GM13977 (cell line): ENCODE data around the gene DGKD.
A peak's percentile ranks its signal among the peaks of the same experiment; 100 is the strongest.

Experiments used
- DNase-seq: peaks from one replicate; pipeline ENCODE4 v3.0.0; 2012; ENCODE audit warnings: low spot score
- CTCF ChIP-seq: IDR thresholded peaks from 2 replicates; pipeline ENCODE4 v1.5.1; 2012; ENCODE audit warnings: mild to moderate bottlenecking, control low read depth; ENCODE audit not compliant: insufficient read depth; ENCODE audit errors: extremely low read depth, missing control alignments
- in situ Hi-C: fragments of 300-500 bp; cut with MboI; formaldehyde crosslinking; loops from one replicate; pipeline ENCODE4 v1.12.0; 2022; ENCODE audit warnings: low sequenced_read_pairs, low pct_unique_long_range_greater_than_20kb, mixed read lengths, inconsistent platforms; ENCODE audit not compliant: unreplicated experiment

The DGKD gene

GRCh38 chr2:233351423-233351822, 2.9 kb upstream of the DGKD start:
- TF ChIP-seq CTCF = no peak
- in situ Hi-C loops = no loop called here
- no peak for DNase-seq

GRCh38 chr2:233352141-233352842, 2.0 kb upstream of the DGKD start:
- in situ Hi-C loops = no loop called here
- TF ChIP-seq CTCF = no peak
- no peak for DNase-seq

GRCh38 chr2:233353101-233353768, 1.1 kb upstream of the DGKD start:
- DNase-seq = no peak
- in situ Hi-C loops = no loop called here
- TF ChIP-seq CTCF = no peak

- no peak for DNase-seq
- no peak for TF ChIP-seq CTCF
- in situ Hi-C loops = no loop called here
Observed at GRCh38 chr2:233354500-233354924, 218 bp downstream of the DGKD start.

- in situ Hi-C loops = no loop called here
- peak; percentile 38 for DNase-seq
- TF ChIP-seq CTCF = no peak
Observed at GRCh38 chr2:233354971-233355574, 779 bp downstream of the DGKD start.

- DNase-seq = peak; percentile 19
- in situ Hi-C loops = no loop called here
- TF ChIP-seq CTCF = no peak
Observed at GRCh38 chr2:233355916-233356315, 1.6 kb downstream of the DGKD start.
